Measurements from ENCODE around the gene DCTD.

DCTD gene

DNA sequence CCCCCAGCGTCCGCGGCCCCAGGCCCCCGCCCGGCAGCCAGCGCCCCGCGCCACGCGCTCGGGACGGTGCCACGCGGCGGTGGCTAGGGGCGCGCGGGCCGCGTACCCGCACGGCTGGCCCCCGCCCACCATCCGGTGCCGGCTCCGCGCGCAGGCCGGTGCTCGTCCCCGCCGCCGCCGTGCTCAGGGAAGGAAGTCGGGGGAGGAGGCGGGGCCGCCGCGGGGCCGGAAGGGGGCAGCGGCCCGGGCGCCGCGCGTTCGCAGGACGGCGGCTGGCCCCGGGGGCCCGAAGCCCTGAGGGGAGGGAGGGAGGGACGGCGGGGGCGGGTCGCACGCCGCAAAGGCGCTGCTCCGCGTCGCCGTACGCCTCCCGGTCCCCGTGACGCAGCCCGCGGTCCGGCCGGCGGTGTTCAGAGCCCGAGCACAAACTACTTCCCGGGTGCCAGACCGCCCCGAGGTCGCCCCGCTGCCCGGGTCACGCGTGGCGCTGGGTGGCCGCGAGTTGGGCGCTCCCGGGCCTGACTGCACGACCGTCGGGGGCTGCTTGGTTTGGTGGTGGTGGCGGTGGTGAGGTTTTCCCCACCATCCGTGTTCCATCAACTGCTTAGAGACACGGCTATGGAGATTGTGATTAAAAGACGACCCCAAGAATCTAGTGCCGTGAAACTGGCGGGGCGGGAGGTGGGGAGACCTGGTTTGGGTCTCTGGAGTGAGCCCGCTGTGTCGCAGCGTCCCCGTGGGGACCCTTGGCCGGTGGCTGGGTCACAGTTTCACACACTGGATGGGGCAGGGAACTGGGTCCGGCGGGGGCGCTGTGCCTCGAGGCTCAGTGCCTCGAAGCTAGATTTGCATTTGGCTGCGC lies at the start of gene DCTD:
DCTD (minus strand) TSS at position 205 of the 862 bp plus-strand sequence. CDS start 1,818 bp downstream, outside the sequence.
- TF ChIP-seq GATA1 (IDR thresholded peaks at IDR 0.05; ENCODE audit: low read depth, low read length), result no peak
- TF ChIP-seq POLR2A (IDR thresholded peaks at IDR 0.05; ENCODE audit: low read length), result peak; percentile 60
- DNase-seq, result peak; percentile 79 to 81

DNA sequence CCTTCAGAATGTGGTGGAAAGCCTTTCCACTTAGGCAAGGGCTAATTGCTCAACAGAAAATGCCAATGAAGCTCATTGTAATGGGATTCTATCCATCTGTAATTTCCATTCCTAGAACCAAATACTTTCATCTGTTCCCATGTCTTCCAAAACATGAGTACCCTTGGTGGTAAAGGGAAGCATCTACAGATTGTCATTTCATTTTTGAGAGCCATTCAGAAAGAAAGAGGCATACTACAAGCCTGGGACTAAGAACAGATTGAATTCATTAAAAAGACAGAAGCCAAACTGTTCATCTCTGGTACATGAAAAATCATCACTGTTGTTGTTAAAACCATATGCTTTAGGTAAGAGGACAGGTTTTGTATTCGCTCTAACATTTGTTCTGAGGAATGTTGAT lies 43.6 kb upstream of the DCTD start:
- no peak for DNase-seq
- TF ChIP-seq GATA1 (IDR thresholded peaks at IDR 0.05; ENCODE audit: low read depth, low read length) (no peak), POLR2A (IDR thresholded peaks at IDR 0.05; ENCODE audit: low read length) (no peak)

DNA sequence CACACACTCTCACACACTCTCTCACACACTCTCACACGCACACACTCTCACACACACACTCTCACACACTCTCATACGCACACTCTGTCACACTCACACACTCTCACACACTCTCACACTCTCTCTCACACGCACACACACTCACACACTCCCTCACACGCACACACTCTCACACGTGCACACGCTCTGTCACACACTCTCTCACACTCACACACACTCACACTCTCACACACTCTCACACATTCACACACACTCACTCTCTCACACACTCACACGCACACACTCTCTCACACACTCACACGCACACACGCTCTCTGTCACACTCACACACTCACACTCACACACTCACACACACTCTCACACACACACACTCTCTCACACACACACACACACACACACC lies 43.0 kb upstream of the DCTD start:
- TF ChIP-seq POLR2A (IDR thresholded peaks at IDR 0.05; ENCODE audit: low read length), result no peak
- no peak for TF ChIP-seq GATA1 (IDR thresholded peaks at IDR 0.05; ENCODE audit: low read depth, low read length)
- no peak for DNase-seq

DNA sequence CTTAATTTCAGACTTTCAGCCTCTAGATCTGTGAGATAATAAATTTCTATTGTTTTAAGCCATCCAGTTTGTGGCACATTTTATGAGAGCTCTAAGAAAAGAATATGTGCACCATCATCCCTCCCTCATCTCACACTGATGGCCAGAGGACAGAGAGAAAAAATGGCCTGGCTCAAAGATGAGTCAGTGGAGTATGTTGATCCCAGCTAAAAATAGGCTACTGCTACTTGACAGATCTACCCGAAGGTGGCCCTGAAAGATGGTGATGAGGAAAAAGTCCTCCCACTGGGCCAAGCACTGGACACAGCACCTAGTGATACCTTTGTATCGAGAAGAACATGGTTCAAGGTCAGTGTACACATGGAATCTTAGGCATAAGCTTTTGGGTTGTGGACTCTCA lies 38.2 kb upstream of the DCTD start:
- DNase-seq, result no peak

DNA sequence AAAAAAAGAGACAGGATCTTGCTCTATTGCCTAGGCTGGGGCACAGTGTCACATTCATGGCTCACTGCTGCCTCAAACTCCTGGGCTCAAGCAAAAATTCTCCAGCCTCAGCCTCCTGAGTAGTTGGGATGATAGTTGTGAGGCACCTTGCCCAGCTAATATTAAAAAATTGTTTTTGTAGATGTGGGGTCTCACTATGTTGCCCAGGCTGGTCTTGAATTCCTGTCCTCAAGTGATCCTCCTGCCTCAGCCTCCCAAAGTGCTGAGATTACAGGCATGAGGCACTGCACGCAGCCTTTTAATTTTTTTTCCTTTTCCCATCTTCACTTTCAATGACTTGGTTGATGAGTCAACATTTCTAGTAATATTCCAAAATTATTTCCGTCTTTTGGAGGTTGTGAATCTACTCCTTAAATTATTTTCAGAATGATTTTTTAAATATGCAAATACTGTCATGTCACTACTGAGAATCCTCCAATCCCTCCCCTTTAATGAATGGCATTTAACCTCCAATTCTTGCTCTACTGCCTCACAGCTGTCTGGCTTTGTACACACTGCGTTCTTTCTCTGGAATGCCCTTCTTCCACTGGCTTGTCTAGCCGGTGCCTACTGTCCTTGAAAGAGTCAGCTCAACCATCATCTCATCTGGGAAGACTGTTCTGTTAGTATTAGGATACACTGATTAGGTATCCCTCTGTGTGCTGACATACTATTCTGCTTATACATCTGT lies 27.5 kb upstream of the DCTD start:
- TF ChIP-seq POLR2A (IDR thresholded peaks at IDR 0.05; ENCODE audit: low read length) (no peak), GATA1 (IDR thresholded peaks at IDR 0.05; ENCODE audit: low read depth, low read length) (no peak)
- DNase-seq, result no peak

More for the DNA sequence above, 38.2 kb upstream of the DCTD start:
- TF ChIP-seq GATA1 (IDR thresholded peaks at IDR 0.05; ENCODE audit: low read depth, low read length) (no peak), POLR2A (IDR thresholded peaks at IDR 0.05; ENCODE audit: low read length) (no peak)

DNA sequence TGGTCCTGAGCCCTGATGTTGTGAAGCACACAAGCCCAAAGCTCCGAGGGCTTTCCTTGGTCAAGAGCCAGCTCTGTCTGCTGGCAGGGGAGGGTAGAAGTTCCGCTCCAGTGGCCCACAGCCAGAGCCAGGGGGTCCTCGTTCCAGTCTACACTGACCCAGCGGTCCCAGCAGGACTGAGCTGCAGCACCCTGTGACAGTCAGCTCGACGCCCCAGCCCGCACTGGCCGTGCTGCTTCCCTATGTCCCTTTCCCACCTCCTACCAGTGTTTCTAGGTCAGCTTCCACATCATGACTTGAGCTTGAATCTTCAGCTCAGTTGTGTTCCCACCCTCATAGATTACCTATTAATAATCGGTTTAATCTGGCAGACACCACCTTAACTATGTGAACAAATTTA lies 22.5 kb upstream of the DCTD start:
- TF ChIP-seq GATA1 (IDR thresholded peaks at IDR 0.05; ENCODE audit: low read depth, low read length) (no peak), POLR2A (IDR thresholded peaks at IDR 0.05; ENCODE audit: low read length) (no peak)
- no peak for DNase-seq

DNA sequence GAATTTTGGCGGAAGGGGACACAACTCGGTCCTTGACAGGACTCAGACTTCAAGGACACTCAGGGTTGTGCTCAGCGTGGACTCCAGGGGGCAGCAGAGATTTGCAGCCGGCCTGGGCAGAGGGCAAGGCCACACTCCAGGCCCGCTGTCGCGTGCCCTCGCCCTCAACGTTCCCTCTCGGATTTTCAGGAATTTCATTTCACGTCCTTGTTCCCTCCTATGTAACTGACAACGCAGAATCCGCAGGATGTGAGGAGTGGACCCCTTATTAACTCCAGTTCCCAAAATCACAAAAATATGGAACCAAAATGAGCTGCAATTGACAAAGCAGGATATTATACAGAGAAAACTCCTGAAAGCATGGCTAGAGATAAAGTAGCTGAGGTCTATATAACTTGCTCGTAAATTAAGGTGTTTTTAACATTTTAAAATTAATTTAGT lies 21.0 kb upstream of the DCTD start:
- peak; percentile 71 to 82 for DNase-seq
- no peak for TF ChIP-seq POLR2A (IDR thresholded peaks at IDR 0.05; ENCODE audit: low read length)
- no peak for TF ChIP-seq GATA1 (IDR thresholded peaks at IDR 0.05; ENCODE audit: low read depth, low read length)

DNA sequence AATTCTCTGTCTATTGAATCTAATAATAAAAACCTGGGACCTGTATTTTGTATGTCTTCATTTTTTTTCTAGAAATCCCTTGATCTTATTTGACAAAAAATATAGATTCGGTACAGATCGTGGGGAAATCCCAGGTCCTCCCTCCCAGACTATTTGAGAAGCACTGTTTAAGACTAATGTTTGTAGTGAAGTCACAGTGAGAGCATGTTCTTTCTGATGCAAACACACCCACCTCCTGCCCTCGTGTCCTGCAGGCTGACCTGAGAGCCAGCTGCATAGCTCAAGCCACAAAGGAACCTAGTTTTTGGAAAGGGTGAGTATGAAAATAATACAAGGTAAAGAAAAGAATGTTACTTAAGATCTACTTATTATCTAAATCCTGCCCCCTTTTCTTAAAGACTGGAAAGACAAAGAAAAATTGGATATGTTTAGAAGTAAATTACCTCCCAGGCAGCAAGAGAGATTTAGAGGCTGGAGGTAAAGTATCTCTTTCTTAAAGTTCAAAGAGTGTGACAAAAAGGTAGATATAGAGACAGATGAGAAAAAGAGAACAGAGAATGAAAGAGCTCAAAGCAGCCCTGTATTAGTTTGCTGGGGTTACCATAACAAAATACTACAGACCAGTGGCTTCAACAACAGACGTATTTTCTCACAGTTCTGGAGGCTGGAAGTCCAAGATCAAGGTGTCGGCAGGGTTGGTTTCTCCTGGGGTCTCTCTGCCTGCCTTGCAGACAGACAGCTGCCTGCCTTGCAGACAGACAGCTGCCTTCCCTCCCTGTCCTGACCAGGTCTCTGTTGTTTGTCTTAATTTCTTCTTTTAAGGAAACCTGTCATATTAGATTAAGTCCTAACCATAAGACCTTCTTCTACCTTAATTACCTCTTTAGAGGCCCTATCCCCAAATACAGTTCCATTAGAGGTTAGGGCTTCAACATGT lies 20.4 kb upstream of the DCTD start:
- DNase-seq, result no peak
- TF ChIP-seq GATA1 (IDR thresholded peaks at IDR 0.05; ENCODE audit: low read depth, low read length) (no peak), POLR2A (IDR thresholded peaks at IDR 0.05; ENCODE audit: low read length) (no peak)

DNA sequence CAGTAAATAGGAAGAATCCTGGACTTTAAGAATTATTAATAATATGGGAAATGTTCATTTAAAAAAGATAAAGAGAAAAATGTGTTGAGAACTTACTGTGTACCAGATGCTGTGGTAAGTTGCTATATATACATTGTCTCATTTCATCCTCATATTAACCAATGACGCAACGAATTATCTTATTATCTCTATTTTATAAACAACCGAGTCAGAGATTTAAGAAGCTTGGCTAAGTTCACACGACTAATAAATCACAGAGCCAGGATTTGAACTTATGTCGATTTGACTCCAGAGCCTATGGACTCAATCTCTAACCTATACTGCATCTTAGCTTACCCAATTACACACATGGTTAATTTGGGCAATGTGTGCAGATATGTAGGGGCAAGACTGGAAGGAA lies 15.5 kb upstream of the DCTD start:
- DNase-seq, result no peak

DNA sequence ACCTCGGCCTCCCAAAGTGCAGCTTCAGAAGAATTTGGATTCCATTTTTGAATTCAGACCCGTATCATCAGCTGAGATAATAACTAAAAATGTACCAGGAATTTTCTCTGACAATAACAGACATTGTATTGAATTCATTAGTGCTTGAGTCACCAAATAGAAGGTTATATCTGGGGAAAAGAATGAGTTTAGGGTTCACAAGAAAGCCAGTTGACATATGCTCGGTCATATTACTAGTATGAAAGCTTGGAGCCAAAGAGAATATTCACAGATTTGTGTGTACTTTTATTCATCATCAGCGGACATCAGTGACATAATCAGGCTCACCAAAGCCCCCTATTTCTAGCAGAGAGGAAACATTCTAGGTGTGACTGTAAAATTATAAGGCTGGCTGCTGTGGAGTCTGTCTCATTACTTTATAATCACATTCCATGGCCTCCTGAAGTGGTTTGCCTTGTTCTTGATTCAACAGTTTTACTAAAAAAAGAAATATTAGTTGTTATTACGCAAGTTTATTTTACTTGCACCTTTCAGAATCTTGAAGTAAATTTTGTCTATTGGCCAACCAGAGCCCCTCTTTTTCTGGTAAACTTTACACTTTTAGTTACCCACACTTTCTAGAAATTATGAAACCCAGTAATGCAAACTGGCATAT lies 14.6 kb upstream of the DCTD start:
- no peak for TF ChIP-seq GATA1 (IDR thresholded peaks at IDR 0.05; ENCODE audit: low read depth, low read length)
- no peak for DNase-seq

More for the DNA sequence above, 15.5 kb upstream of the DCTD start:
- TF ChIP-seq GATA1 (IDR thresholded peaks at IDR 0.05; ENCODE audit: low read depth, low read length) (no peak), POLR2A (IDR thresholded peaks at IDR 0.05; ENCODE audit: low read length) (no peak)

DNA sequence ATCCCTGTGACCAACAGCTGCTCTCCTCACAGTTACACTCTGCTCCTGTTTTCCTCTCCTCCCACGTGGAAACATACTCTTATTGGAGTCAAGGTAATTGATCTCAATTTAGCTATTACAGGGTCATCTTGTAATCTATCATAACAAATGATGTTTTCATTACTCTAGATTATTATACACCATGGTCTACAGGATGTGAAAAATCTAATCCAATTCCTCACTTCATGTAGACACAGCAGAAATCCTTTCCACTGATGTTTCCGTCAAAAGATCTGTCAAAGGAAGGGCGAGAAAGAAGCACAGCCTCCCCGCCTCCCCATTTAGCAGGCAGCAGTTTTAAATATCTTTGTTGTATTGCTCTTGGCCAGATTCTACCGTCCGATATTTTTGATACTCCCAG lies 13.7 kb upstream of the DCTD start:
- no peak for DNase-seq

DNA sequence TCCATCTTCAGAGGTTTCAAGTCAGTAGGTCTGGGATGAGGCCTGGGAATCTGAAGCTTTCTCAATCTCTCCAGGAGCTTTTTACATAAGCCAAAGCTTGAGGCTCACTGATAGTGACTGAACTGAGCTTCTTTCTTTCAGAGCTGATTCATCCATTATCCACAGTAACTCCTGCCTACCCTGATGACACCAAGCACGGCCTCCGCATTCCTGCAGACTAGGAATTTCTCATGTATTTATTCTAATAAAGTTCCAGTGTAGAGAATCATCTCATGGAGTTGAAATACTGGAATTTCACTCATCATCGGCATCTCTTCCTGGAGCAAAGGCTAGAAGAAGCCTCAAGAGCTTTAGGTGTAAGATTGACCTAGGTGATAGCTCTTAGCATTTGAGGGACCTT lies 12.1 kb upstream of the DCTD start:
- no peak for TF ChIP-seq POLR2A (IDR thresholded peaks at IDR 0.05; ENCODE audit: low read length)
- no peak for TF ChIP-seq GATA1 (IDR thresholded peaks at IDR 0.05; ENCODE audit: low read depth, low read length)
- no peak for DNase-seq

More for the DNA sequence above, 13.7 kb upstream of the DCTD start:
- TF ChIP-seq POLR2A (IDR thresholded peaks at IDR 0.05; ENCODE audit: low read length) (no peak), GATA1 (IDR thresholded peaks at IDR 0.05; ENCODE audit: low read depth, low read length) (no peak)

DNA sequence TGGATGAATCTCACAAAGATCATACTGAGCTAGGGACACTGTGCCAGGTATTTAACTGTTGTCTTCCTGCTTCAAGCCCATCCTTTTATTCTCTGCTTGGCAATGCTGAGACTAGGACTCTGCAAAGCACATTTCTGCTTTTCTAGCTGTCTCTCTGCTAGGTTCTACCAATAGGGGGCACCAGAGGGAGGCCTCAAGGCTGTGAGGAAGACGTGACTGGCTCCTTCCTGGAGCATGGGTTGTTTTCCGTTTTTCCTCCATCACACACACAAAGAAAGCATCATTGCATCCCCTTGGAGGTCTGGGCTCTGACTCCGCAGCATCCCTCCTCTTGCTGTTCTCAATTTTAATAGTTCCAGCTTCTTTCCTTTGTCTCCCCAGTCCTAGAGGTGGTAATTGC lies 10.9 kb upstream of the DCTD start:
- TF ChIP-seq POLR2A (IDR thresholded peaks at IDR 0.05; ENCODE audit: low read length), result no peak
- peak in 1 of 2 experiments; percentile 28 for DNase-seq
